Endothelial cell of umbilical vein (primary cell): ENCODE measurements around the gene TRMT44. TPM values are rescaled to one million over a fixed set of nuclear protein-coding genes. Genes with fewer than 3 reads are reported as not detected.

Source experiments
- BruUV-seq: library from RNA; stranded (reverse); fragments of 400-500 nt; replicated peaks from 2 replicates; lab custom pipeline; 2021; lab: Mats Ljungman, UMichigan
- CTCF ChIA-PET: fragments of 300-600, 350-600 bp; sonication (Branson Sonifier 250); formaldehyde crosslinking; loops from one replicate; lab custom pipeline; 2021; ENCODE audit warnings: antibody characterized with exemption, inconsistent platforms; lab: Charles Lee
- POLR2A ChIA-PET: fragments of 300-600, 350-600 bp; sonication (Branson Sonifier 250); formaldehyde crosslinking; loops from one replicate; lab custom pipeline; 2021; ENCODE audit warnings: antibody characterized with exemption, inconsistent platforms; lab: Charles Lee
- DNase-seq: peaks from one replicate; pipeline ENCODE4 v3.0.0-alpha.2; 2011; ENCODE audit warnings: low read depth, low spot score
- FAIRE-seq: peaks from 2 replicates; lab custom pipeline; 2011; peaks lifted over from hg19 to GRCh38; lab: Jason Lieb, UNC
- H2AFZ ChIP-seq: 2 replicates; pipeline ENCODE4 v1.6.0; 2012; ENCODE audit warnings: low read depth, low read length, control low read depth, inconsistent platforms
- H3K27ac ChIP-seq: 2 replicates; pipeline ENCODE4 v1.5.1; 2011; ENCODE audit warnings: low read depth, mild to moderate bottlenecking, control low read depth, low read length, moderate library complexity; ENCODE audit not compliant: insufficient read depth
- H3K27me3 ChIP-seq, 2 experiments: 2 replicates each; pipeline versions ENCODE4 v1.6.0 to v1.6.1; 2011; ENCODE audit warnings: low read length in 2 of 2, mixed read lengths in 1 of 2; ENCODE audit not compliant: control insufficient read depth in 2 of 2, insufficient read depth in 2 of 2
- H3K36me3 ChIP-seq, 2 experiments: 2 replicates in 1 of 2; 3 replicates in 1 of 2; pipeline ENCODE4 v1.5.1; 2011; ENCODE audit warnings: low read length in 2 of 2, mild to moderate bottlenecking in 1 of 2, moderate library complexity in 1 of 2; ENCODE audit not compliant: control insufficient read depth in 2 of 2, insufficient read depth in 2 of 2; ENCODE audit errors: extremely low read depth in 1 of 2
- H3K4me1 ChIP-seq: 3 replicates; pipeline ENCODE4 v1.5.1; 2011; ENCODE audit warnings: mild to moderate bottlenecking, low read length; ENCODE audit not compliant: control insufficient read depth, insufficient read depth; ENCODE audit errors: extremely low read depth
- H3K4me2 ChIP-seq: 2 replicates; pipeline ENCODE4 v1.6.1; 2011; ENCODE audit warnings: low read length, control low read depth, mixed read lengths; ENCODE audit not compliant: insufficient read depth
- H3K4me3 ChIP-seq, 3 experiments: fragments of 200-600 bp in 1 of 3; sonication (generic), shearing (Covaris generic) in 1 of 3; replicated peaks in 1 of 3; 2 replicates each; pipeline ENCODE4 v1.5.1; 2011 to 2016; ENCODE audit warnings: control low read depth in 3 of 3, low read length in 3 of 3, mild to moderate bottlenecking in 2 of 3, inconsistent platforms in 1 of 3, low read depth in 1 of 3, moderate library complexity in 1 of 3; ENCODE audit not compliant: insufficient read depth in 1 of 3
- H3K79me2 ChIP-seq: 2 replicates; pipeline ENCODE4 v1.6.0; 2012; ENCODE audit warnings: low read length, inconsistent platforms; ENCODE audit not compliant: control insufficient read depth, insufficient read depth
- H3K9ac ChIP-seq: replicated peaks from 2 replicates; pipeline ENCODE3; 2011; ENCODE audit warnings: low read length, control low read depth; ENCODE audit not compliant: insufficient read depth; ENCODE audit errors: extremely low read depth
- H3K9me1 ChIP-seq: replicated peaks from 3 replicates; pipeline ENCODE4 v1.6.0; 2011; ENCODE audit warnings: mild to moderate bottlenecking, low read length; ENCODE audit not compliant: control insufficient read depth, insufficient read depth; ENCODE audit errors: extremely low read depth
- H3K9me3 ChIP-seq: replicated peaks from 2 replicates; pipeline ENCODE4 v1.5.1; 2012; ENCODE audit warnings: low read length, inconsistent platforms; ENCODE audit not compliant: control insufficient read depth, insufficient read depth
- H4K20me1 ChIP-seq: replicated peaks from 2 replicates; pipeline ENCODE3; 2011; ENCODE audit warnings: mild to moderate bottlenecking, low read length; ENCODE audit not compliant: control insufficient read depth, insufficient read depth; ENCODE audit errors: extremely low read depth
- EZH2 ChIP-seq: IDR thresholded peaks from 2 replicates; pipeline ENCODE4 v1.6.1; 2012; ENCODE audit warnings: borderline replicate concordance, low read depth, mild to moderate bottlenecking, moderate library complexity, low read length, inconsistent platforms; ENCODE audit not compliant: severe bottlenecking
- FOS ChIP-seq: IDR thresholded peaks from 2 replicates; pipeline ENCODE4 v1.6.1; 2011; ENCODE audit warnings: mild to moderate bottlenecking, low read length, moderate library complexity, borderline replicate concordance; ENCODE audit not compliant: insufficient read depth
- GATA2 ChIP-seq: IDR thresholded peaks from 2 replicates; pipeline ENCODE4 v1.7.0; 2011; ENCODE audit warnings: low read depth, mild to moderate bottlenecking, moderate library complexity, mixed read lengths, low read length; ENCODE audit not compliant: insufficient read length, insufficient read depth
- JUN ChIP-seq: IDR thresholded peaks from 2 replicates; pipeline ENCODE4 v1.6.1; 2011; ENCODE audit warnings: borderline replicate concordance, low read depth; ENCODE audit not compliant: insufficient read length, insufficient read depth
- MYC ChIP-seq: IDR thresholded peaks from one replicate; pipeline ENCODE4 v1.6.1; 2011; ENCODE audit warnings: mild to moderate bottlenecking, low read depth, low read length
- POLR2A ChIP-seq: IDR thresholded peaks from 2 replicates; pipeline ENCODE4 v1.6.1; 2012; ENCODE audit warnings: low read depth, mild to moderate bottlenecking, control low read depth, low read length
- POLR2AphosphoS5 ChIP-seq: IDR thresholded peaks from 2 replicates; pipeline ENCODE4 v1.6.1; 2012; ENCODE audit warnings: low read depth, mild to moderate bottlenecking, control low read depth, low read length, moderate library complexity; ENCODE audit not compliant: insufficient read depth
- dilution Hi-C: fragments of 300-500 bp; cut with MboI; formaldehyde crosslinking; loops from one replicate; pipeline ENCODE4 v1.15.0; 2019; ENCODE audit warnings: low sequenced_read_pairs; ENCODE audit not compliant: extremely low pct_ligation_motif_present
- intact Hi-C: fragments of 100-400 bp; cut with micrococcal nuclease; formaldehyde crosslinking; loops from one replicate; pipeline ENCODE4 v1.10.0; 2022
- polyA plus RNA-seq, 4 experiments: library from polyadenylated mRNA; depleted of rRNA in 3 of 4; stranded (reverse) in 3 of 4; unstranded in 1 of 4; fragments of >200 nt; gene quantifications; 2 replicates each; pipeline versions ENCODE4 v1.2.1 to v1.2.3, GENCODE V29; 2011 to 2012; ENCODE audit warnings: missing spikeins in 1 of 4
- total RNA-seq: library from RNA; stranded (reverse); gene quantifications from 2 replicates; pipeline ENCODE4 v1.2.3, GENCODE V29; 2021
- TF ChIP-seq, protein P1 (sequence below), 2 donors: IDR thresholded peaks; 1 replicate in 1 of 2; 2 replicates in 1 of 2; pipeline ENCODE4 v1.5.1; 2011; ENCODE audit warnings: low read length in 2 of 2, mild to moderate bottlenecking in 2 of 2, moderate library complexity in 2 of 2, control low read depth in 1 of 2, inconsistent platforms in 1 of 2, low read depth in 1 of 2; ENCODE audit not compliant: insufficient read depth in 1 of 2; ENCODE audit errors: extremely low read depth in 1 of 2
- TF ChIP-seq, protein P2 (sequence below): IDR thresholded peaks from 2 replicates; pipeline ENCODE4 v1.6.1; 2011; ENCODE audit not compliant: insufficient read depth, insufficient read length

TRMT44 gene
- total and polyA plus RNA-seq, 2 donors (not counting 3 experiments of a cell fraction or from before 2014, with no cell fraction given), result 10.4 to 17.3 TPM

DNA sequence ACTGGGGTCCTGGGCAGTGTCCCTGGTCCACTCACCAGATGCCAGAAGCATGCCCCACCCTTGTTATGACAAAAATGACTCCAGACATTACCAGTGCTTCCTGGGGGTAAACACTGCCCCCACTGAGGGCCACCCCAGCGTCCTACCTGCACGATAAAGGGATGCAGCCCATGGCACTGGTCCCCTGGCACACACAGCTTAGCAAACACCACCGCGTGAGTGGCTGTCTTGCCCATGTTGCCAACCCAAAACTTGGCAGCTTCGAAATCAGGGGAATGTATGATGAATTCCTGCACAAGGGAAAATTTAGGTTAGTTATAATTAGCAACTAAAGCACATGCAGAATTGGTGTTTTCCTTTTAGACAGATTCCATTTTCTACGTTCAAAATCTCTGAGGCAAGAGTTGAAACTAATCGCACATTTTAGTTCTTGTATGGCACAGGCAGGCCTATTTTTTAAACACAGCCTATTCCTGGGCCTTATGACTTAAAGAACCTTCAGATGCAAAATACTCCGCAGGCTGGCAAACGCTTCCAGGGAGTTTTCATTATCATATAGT, 30.4 kb upstream of the TRMT44 start:
- no peaks in the 10 kb centered on the region for H3K4me1 ChIP-seq
- no peak overlapping the region for H3K9ac ChIP-seq
- H3K9me3 ChIP-seq, result no peaks in the 10 kb centered on the region
- H4K20me1 ChIP-seq, result no peaks in the 10 kb centered on the region
- TF ChIP-seq POLR2A (no peak), POLR2AphosphoS5 (no peak), GATA2 (no peak), JUN (no peak), FOS (no peak), MYC (no peak), EZH2 (no peak)
- TF ChIP-seq, protein P1, sequence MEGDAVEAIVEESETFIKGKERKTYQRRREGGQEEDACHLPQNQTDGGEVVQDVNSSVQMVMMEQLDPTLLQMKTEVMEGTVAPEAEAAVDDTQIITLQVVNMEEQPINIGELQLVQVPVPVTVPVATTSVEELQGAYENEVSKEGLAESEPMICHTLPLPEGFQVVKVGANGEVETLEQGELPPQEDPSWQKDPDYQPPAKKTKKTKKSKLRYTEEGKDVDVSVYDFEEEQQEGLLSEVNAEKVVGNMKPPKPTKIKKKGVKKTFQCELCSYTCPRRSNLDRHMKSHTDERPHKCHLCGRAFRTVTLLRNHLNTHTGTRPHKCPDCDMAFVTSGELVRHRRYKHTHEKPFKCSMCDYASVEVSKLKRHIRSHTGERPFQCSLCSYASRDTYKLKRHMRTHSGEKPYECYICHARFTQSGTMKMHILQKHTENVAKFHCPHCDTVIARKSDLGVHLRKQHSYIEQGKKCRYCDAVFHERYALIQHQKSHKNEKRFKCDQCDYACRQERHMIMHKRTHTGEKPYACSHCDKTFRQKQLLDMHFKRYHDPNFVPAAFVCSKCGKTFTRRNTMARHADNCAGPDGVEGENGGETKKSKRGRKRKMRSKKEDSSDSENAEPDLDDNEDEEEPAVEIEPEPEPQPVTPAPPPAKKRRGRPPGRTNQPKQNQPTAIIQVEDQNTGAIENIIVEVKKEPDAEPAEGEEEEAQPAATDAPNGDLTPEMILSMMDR (IDR thresholded peaks at IDR 0.05; ENCODE audit: extremely low read depth in 1 of 2, insufficient read depth in 1 of 2, low read depth in 1 of 2, low read length in 2 of 2), result no peak
- TF ChIP-seq, protein P2, sequence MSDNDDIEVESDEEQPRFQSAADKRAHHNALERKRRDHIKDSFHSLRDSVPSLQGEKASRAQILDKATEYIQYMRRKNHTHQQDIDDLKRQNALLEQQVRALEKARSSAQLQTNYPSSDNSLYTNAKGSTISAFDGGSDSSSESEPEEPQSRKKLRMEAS, result no peak
- dilution Hi-C loops (no loop called here), intact Hi-C loops (loop anchor here (2.0 kb wide), 2 partner anchors 19 to 143 kb away; no protein-coding TSS in a partner anchor)
- CTCF ChIA-PET, result interaction anchor here (0.7 to 2.0 kb wide), 20 partner anchors 8 to 233 kb away, joined by 3 to 57 read pairs (median 4); no protein-coding TSS in a partner anchor
- H3K36me3 ChIP-seq, result peaks cover 0 to 29% of the 10 kb centered on the region in 2 experiments
- H3K27me3 ChIP-seq, result no peaks in the 10 kb centered on the region
- FAIRE-seq (no peak), DNase-seq (no peak)
- H3K27ac ChIP-seq, result no peak overlapping the region
- H3K4me2 ChIP-seq, result no peak overlapping the region
- H2AFZ ChIP-seq, result no peak overlapping the region
- POLR2A ChIA-PET, result interaction anchor here (1.0 to 1.4 kb wide), 3 partner anchors 18 to 168 kb away, joined by 3 to 6 read pairs (median 5); no protein-coding TSS in a partner anchor
- H3K9me1 ChIP-seq, result no peaks in the 10 kb centered on the region
- no TSS peak for BruUV-seq
- no peak overlapping the region for H3K4me3 ChIP-seq
- no peaks in the 10 kb centered on the region for H3K79me2 ChIP-seq
